Esophagus squamous epithelium (tissue), 5 donors: ENCODE results near the gene RUFY3. TPM values are rescaled to one million over a fixed set of nuclear protein-coding genes. Genes with fewer than 3 reads are reported as not detected.
"Not testable (repeated sequence)": the region's sequence is repeated elsewhere in the genome, so short reads cannot be mapped to it uniquely, and the experiment has no call there.

Experiments
- DNase-seq: peaks from one replicate; lab custom pipeline; 2025; lab: John Stamatoyannopoulos, UW
- H3K27ac ChIP-seq, 4 donors: fragments of 200-600 bp; sonication (generic); one replicate each; pipeline ENCODE4 v1.5.1; 2016 to 2019; ENCODE audit warnings: mild to moderate bottlenecking in 1 of 4
- H3K27me3 ChIP-seq, 4 donors: fragments of 200-600 bp; sonication (generic); 1 replicate in 3 of 4; 2 replicates in 1 of 4; pipeline versions ENCODE4 v1.5.1 to v1.6.0; 2017 to 2021; ENCODE audit warnings: antibody characterized with exemption in 1 of 4
- H3K36me3 ChIP-seq, 3 donors: fragments of 200-600 bp; sonication (generic); one replicate each; pipeline ENCODE4 v1.5.1; 2016 to 2019
- H3K4me1 ChIP-seq, 3 donors: fragments of 200-600 bp; sonication (generic); one replicate each; pipeline ENCODE4 v1.5.1; 2017 to 2019
- H3K4me3 ChIP-seq, 4 donors: fragments of 200-600 bp; sonication (generic); 1 replicate in 3 of 4; 2 replicates in 1 of 4; pipeline ENCODE4 v1.5.1; 2016 to 2019; ENCODE audit warnings: mild to moderate bottlenecking in 2 of 4, moderate library complexity in 1 of 4
- H3K9me3 ChIP-seq, 3 donors: fragments of 200-600 bp; sonication (generic); one replicate each; pipeline ENCODE4 v1.5.1; 2016 to 2019
- POLR2A ChIP-seq, 4 donors: fragments of 450-650 bp; IDR thresholded peaks; one replicate each; pipeline ENCODE4 v1.6.1; 2017; ENCODE audit warnings: antibody characterized with exemption in 4 of 4, mild to moderate bottlenecking in 4 of 4, moderate library complexity in 3 of 4
- WGBS, 2 donors: methylation state at CpG; one replicate each; pipeline ENCODE4 v1.1.5; 2018; 5-methylcytosine and 5-hydroxymethylcytosine counted together
- intact Hi-C: fragments of 100-400 bp; cut with DNase I; formaldehyde crosslinking; loops from one replicate; pipeline ENCODE4 v1.15.0; 2022
- total RNA-seq, 4 donors: library from RNA; depleted of rRNA; stranded (reverse); fragments of >200 nt; gene quantifications; one replicate each; pipeline ENCODE4 v1.1.0, GENCODE V29; 2016
- TF ChIP-seq, protein P1 (sequence below), 6 experiments: fragments of 450-650 bp in 4 of 6; fragments of 200-600 bp in 2 of 6; sonication (generic) in 2 of 6; IDR thresholded peaks; one replicate each; pipeline ENCODE4 v1.5.1; 2016 to 2019; ENCODE audit warnings: antibody characterized with exemption in 6 of 6, mild to moderate bottlenecking in 4 of 6, moderate library complexity in 4 of 6
- donor health status: DM: yes; HTN: yes; CAD: no.

RUFY3 gene
- total RNA-seq, 4 donors from 2014 or later = 30.4 to 63.9 (median 42.4) TPM

DNA sequence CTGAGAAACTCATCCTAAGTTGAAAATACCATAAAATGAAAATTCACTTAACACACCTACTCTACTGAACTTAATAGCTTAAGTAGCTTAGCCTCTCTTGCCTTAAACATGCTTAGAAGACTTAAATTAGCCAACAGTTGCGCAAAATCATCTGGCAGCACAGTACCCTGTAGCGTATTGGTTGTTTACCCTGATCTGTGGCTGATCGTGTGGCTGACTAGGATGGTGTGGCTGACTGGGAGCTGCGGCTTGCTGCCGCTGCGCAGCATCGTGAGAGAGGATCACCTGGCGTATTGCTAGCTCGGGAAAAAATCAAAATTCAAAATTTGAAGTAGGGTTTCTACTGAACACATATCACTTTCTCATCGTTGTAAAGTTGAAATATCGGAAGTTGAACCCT, 6.3 kb downstream of the RUFY3 start:
- H3K27me3 ChIP-seq = no peaks in the 10 kb centered on the region
- DNase-seq = no peak
- intact Hi-C loops = no loop called here
- no peaks in the 10 kb centered on the region for H3K9me3 ChIP-seq
- H3K36me3 ChIP-seq = no peaks in the 10 kb centered on the region
- H3K27ac ChIP-seq = no peak overlapping the region
- H3K4me3 ChIP-seq = no peak overlapping the region
- WGBS, 2 donors = 85 to 89% methylated on average over 11 of the region's 11 CpGs
- H3K4me1 ChIP-seq = peaks cover 0 to 36% (median 8%) of the 10 kb centered on the region in 3 donors
- no peak for TF ChIP-seq POLR2A (IDR thresholded peaks at IDR 0.05)
- TF ChIP-seq, protein P1, sequence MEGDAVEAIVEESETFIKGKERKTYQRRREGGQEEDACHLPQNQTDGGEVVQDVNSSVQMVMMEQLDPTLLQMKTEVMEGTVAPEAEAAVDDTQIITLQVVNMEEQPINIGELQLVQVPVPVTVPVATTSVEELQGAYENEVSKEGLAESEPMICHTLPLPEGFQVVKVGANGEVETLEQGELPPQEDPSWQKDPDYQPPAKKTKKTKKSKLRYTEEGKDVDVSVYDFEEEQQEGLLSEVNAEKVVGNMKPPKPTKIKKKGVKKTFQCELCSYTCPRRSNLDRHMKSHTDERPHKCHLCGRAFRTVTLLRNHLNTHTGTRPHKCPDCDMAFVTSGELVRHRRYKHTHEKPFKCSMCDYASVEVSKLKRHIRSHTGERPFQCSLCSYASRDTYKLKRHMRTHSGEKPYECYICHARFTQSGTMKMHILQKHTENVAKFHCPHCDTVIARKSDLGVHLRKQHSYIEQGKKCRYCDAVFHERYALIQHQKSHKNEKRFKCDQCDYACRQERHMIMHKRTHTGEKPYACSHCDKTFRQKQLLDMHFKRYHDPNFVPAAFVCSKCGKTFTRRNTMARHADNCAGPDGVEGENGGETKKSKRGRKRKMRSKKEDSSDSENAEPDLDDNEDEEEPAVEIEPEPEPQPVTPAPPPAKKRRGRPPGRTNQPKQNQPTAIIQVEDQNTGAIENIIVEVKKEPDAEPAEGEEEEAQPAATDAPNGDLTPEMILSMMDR (IDR thresholded peaks at IDR 0.05) = no peak

DNA sequence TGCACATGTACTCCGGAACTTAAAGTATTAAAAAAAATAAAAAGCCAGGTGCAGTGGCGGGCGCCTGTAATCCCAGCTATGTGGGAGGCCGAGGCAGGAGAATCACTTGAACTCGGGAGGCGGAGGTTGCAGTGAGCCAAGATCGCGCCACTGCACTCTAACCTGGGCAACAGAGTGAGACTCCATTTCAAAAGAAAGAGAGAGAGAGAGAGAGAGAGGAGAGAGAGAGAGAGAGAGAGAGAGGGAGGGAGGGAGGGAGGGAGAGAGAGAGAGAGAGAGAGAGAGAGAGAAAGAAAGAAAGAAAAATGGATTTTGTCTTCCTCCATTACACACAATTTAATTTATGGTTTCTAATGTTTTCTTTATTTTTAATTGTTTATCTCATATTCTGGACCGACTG, 11.1 kb downstream of the RUFY3 start:
- H3K4me3 ChIP-seq, intact Hi-C loops, H3K36me3 ChIP-seq, H3K9me3 ChIP-seq, H3K27me3 ChIP-seq, DNase-seq: not testable (repeated sequence)
- Histone ChIP-seq H3K4me1 (peaks cover 4 to 51% (median 9%) of the 10 kb centered on the region in 3 donors), H3K27ac (peak overlapping the region in 1 of 4 donors; percentile 89)
- WGBS, 2 donors = 88 to 94% methylated on average over 9 of the region's 9 CpGs

DNA sequence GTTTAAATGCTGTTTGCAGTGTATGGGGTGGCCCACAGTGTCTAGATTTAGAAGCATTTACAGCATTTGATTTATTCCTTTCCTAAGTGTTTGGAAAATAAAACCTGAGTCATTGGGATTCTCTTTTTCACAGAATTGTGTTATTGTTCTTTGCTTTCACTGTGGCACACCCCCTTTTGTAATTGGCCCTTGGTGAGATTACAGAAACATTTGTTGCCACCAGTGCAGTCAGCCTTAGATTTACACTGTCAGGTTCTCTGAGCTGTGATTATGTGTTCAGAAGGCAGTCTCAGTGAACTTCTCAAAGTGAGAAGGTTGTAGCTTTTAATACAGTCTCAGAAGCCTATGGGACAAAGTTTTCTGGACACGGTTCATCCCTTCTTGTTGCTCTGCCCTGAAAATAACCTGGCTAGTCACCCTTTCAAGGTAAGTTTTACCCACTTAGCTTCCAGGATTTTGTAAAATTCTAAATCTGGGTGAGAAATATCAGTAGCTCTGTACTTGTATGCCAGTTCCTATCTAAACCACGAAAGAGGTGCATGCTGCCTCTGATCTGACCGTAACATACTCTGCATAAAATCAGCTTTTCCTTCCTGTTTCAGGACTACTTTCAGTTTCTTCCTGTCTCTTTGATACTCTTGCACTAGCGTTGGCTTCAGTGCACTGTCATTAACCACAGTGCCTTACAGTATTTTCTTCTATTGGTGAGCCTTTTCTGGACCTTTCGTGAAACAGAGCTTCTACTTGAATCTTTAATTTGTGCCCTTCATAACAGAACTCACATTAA, 12.6 kb downstream of the RUFY3 start:
- no peak for DNase-seq
- intact Hi-C loops = no loop called here
- TF ChIP-seq, protein P1 (IDR thresholded peaks at IDR 0.05) = no peak
- no peak for TF ChIP-seq POLR2A (IDR thresholded peaks at IDR 0.05)
- Histone ChIP-seq H3K27me3 (no peaks in the 10 kb centered on the region), H3K36me3 (no peaks in the 10 kb centered on the region), H3K4me1 (peaks cover 4 to 60% (median 11%) of the 10 kb centered on the region in 3 donors), H3K27ac (peak overlapping the region; percentile 81 to 90 (median 85)), H3K4me3 (peak overlapping the region; percentile 20 to 60 (median 46)), H3K9me3 (no peaks in the 10 kb centered on the region)
- WGBS, 2 donors = 1% methylated on average over 5 of the region's 5 CpGs

DNA sequence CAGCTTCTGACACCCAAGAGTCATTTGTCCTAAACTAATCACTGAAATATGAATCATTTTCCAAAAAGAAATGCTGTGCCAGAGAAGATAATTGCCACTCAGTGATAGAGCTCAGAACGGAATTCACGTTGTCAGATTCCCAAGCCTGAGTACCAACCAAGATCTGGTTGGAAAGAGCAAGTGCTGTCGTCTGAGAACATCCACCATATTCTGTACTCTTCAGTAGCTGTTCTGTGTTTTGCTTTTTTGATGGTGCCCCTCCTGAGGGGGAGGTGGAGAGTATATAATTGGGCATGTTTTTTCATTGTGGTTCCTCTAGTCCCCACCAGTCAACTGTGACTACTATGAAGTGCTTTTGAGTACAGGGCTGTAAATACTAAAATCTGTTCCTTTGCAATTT, 13.2 kb downstream of the RUFY3 start:
- intact Hi-C loops = no loop called here
- TF ChIP-seq POLR2A (IDR thresholded peaks at IDR 0.05) = no peak
- TF ChIP-seq, protein P1 (IDR thresholded peaks at IDR 0.05) = no peak
- WGBS, 2 donors = 0 to 3% methylated on average over 3 of the region's 3 CpGs
- Histone ChIP-seq H3K27me3 (no peaks in the 10 kb centered on the region), H3K4me3 (peak overlapping the region; percentile 20 to 60 (median 46)), H3K36me3 (no peaks in the 10 kb centered on the region), H3K9me3 (no peaks in the 10 kb centered on the region), H3K27ac (peak overlapping the region; percentile 81 to 90 (median 85)), H3K4me1 (peaks cover 4 to 65% (median 15%) of the 10 kb centered on the region in 3 donors)
- no peak for DNase-seq

DNA sequence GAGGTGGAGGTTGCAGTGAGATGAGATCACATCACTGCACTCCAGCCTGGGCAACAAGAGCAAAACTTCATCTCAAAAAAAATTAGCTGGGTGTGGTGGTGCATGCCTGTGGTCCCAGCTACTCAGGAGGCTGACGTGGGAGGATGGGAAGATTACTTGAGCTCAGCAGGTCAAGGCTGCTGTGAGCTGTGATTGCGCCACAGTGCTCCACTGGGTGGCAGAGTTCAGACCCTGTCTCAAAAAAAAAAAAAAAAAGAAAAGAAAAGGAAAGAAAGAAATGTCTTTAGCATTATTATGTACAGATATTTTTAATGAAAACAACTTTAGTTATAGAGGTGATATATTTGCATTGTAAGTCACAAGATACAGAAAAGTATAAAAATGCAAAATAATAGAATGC, 14.2 kb downstream of the RUFY3 start:
- H3K27me3 ChIP-seq, intact Hi-C loops, DNase-seq, H3K36me3 ChIP-seq, H3K9me3 ChIP-seq, H3K4me3 ChIP-seq: not testable (repeated sequence)
- TF ChIP-seq, protein P1 (IDR thresholded peaks at IDR 0.05) = peak in 2 of 6 experiments; percentile 7 to 29
- Histone ChIP-seq H3K27ac (peak overlapping the region in 3 of 4 donors; percentile 17 to 90 (median 89)), H3K4me1 (peaks cover 4 to 75% (median 15%) of the 10 kb centered on the region in 3 donors)
- WGBS, 2 donors = 30 to 39% methylated on average over 2 of the region's 2 CpGs
